DND-41 (cell line): ENCODE data around the gene LYPD3.

Experiments
- ATAC-seq: fragments of 200-7000 bp; cut with Tn5 transposase; 3 replicates; pipeline ENCODE4 v1.9.1; 2021; ENCODE audit warnings: low read depth; ENCODE audit not compliant: insufficient read depth
- DNase-seq: peaks from one replicate; pipeline ENCODE4 v3.0.0-alpha.2; 2020
- H2AFZ ChIP-seq: 2 replicates; pipeline ENCODE4 v1.6.0; 2012; ENCODE audit warnings: low read depth, low read length
- H3K27ac ChIP-seq: 2 replicates; pipeline ENCODE4 v1.5.1; 2012; ENCODE audit warnings: low read length, inconsistent platforms
- H3K27me3 ChIP-seq: fragments of 200-600 bp; sonication (generic); 2 replicates; pipeline ENCODE4 v1.6.0; 2012; ENCODE audit warnings: low read length, mild to moderate bottlenecking, inconsistent platforms; ENCODE audit not compliant: insufficient read depth, poor library complexity
- H3K36me3 ChIP-seq: 2 replicates; pipeline ENCODE4 v1.5.1; 2012; ENCODE audit warnings: low read length, inconsistent platforms; ENCODE audit not compliant: insufficient read depth
- H3K4me1 ChIP-seq: 2 replicates; pipeline ENCODE4 v1.5.1; 2012; ENCODE audit warnings: mild to moderate bottlenecking, low read length; ENCODE audit not compliant: insufficient read depth
- H3K4me2 ChIP-seq: 2 replicates; pipeline ENCODE4 v1.6.0; 2012; ENCODE audit warnings: mild to moderate bottlenecking, moderate library complexity, low read length, inconsistent platforms; ENCODE audit not compliant: insufficient read depth
- H3K4me3 ChIP-seq, 2 experiments: fragments of 200-600 bp in 1 of 2; shearing (Covaris generic) in 1 of 2; 2 replicates each; pipeline ENCODE4 v1.5.1; 2012 to 2016; ENCODE audit warnings: inconsistent platforms in 2 of 2, low read length in 2 of 2, mild to moderate bottlenecking in 2 of 2, low read depth in 1 of 2, moderate library complexity in 1 of 2
- H3K79me2 ChIP-seq: 2 replicates; pipeline ENCODE4 v1.6.0; 2012; ENCODE audit warnings: low read length, inconsistent platforms; ENCODE audit not compliant: insufficient read depth
- H3K9ac ChIP-seq: 2 replicates; pipeline ENCODE4 v1.6.0; 2012; ENCODE audit warnings: low read depth, mild to moderate bottlenecking, inconsistent platforms, low read length, moderate library complexity
- H3K9me3 ChIP-seq: 2 replicates; pipeline ENCODE4 v1.5.1; 2012; ENCODE audit warnings: low read length, moderate library complexity, mild to moderate bottlenecking, inconsistent platforms; ENCODE audit not compliant: insufficient read depth, severe bottlenecking
- H4K20me1 ChIP-seq: 2 replicates; pipeline ENCODE4 v1.6.0; 2012; ENCODE audit warnings: low read length; ENCODE audit not compliant: insufficient read depth
- CTCF ChIP-seq: IDR thresholded peaks from 2 replicates; pipeline ENCODE4 v1.5.1; 2012; ENCODE audit warnings: borderline replicate concordance, low read length, moderate library complexity, mild to moderate bottlenecking; ENCODE audit not compliant: poor library complexity, severe bottlenecking; ENCODE audit errors: extremely low read depth
- EZH2 ChIP-seq: IDR thresholded peaks from 3 replicates; pipeline ENCODE4 v1.6.1; 2012; ENCODE audit warnings: borderline replicate concordance, low read depth, mild to moderate bottlenecking, moderate library complexity, low read length, inconsistent platforms; ENCODE audit not compliant: severe bottlenecking

The LYPD3 gene

GRCh38 chr19:43496960-43497359 lies 31.6 kb upstream of the LYPD3 start:
- no peak for TF ChIP-seq EZH2
- TF ChIP-seq CTCF = no peak
- Histone ChIP-seq H3K79me2 (no peaks in the 10 kb centered on the region), H3K9me3 (no peaks in the 10 kb centered on the region), H4K20me1 (no peaks in the 10 kb centered on the region), H3K9ac (no peak overlapping the region), H3K27ac (no peak overlapping the region), H3K4me1 (no peaks in the 10 kb centered on the region), H3K4me3 (no peak overlapping the region), H3K36me3 (peaks cover 7% of the 10 kb centered on the region), H2AFZ (no peak overlapping the region), H3K4me2 (no peak overlapping the region), H3K27me3 (no peaks in the 10 kb centered on the region)
- DNase-seq (no peak), ATAC-seq (no peak)

- H2AFZ ChIP-seq = no peak overlapping the region
- no peaks in the 10 kb centered on the region for H3K27me3 ChIP-seq
- H3K9ac ChIP-seq = no peak overlapping the region
- H3K4me1 ChIP-seq = no peaks in the 10 kb centered on the region
- H3K27ac ChIP-seq = no peak overlapping the region
- no peak for TF ChIP-seq EZH2
- no peak for TF ChIP-seq CTCF
- ATAC-seq (no peak), DNase-seq (no peak)
- no peak overlapping the region for H3K4me2 ChIP-seq
- H3K36me3 ChIP-seq = peaks cover 7% of the 10 kb centered on the region
- no peaks in the 10 kb centered on the region for H4K20me1 ChIP-seq
- no peaks in the 10 kb centered on the region for H3K9me3 ChIP-seq
- H3K4me3 ChIP-seq = no peak overlapping the region
- H3K79me2 ChIP-seq = no peaks in the 10 kb centered on the region
These were observed 29.7 kb upstream of the LYPD3 start for GRCh38 chr19:43495082-43495481.

- Histone ChIP-seq H3K36me3 (peaks cover 4% of the 10 kb centered on the region; the same call in 1 of the 2 replicates), H3K9me3 (no peaks in the 10 kb centered on the region), H3K27me3 (no peaks in the 10 kb centered on the region), H3K4me3 (no peak overlapping the region), H3K27ac (no peak overlapping the region), H2AFZ (no peak overlapping the region), H3K4me2 (no peak overlapping the region), H3K9ac (no peak overlapping the region), H4K20me1 (no peaks in the 10 kb centered on the region), H3K79me2 (no peaks in the 10 kb centered on the region), H3K4me1 (no peaks in the 10 kb centered on the region)
- DNase-seq = no peak
- ATAC-seq = no peak
- TF ChIP-seq CTCF (no peak), EZH2 (no peak)
These were observed 25.4 kb upstream of the LYPD3 start for GRCh38 chr19:43490759-43491158.

- H3K4me3 ChIP-seq = no peak overlapping the region
- H3K9me3 ChIP-seq = no peaks in the 10 kb centered on the region
- H4K20me1 ChIP-seq = no peaks in the 10 kb centered on the region
- H3K36me3 ChIP-seq = no peaks in the 10 kb centered on the region
- no peaks in the 10 kb centered on the region for H3K79me2 ChIP-seq
- ATAC-seq (no peak), DNase-seq (no peak)
- no peaks in the 10 kb centered on the region for H3K27me3 ChIP-seq
- no peak overlapping the region for H3K4me2 ChIP-seq
- H3K27ac ChIP-seq = no peak overlapping the region
- no peak overlapping the region for H2AFZ ChIP-seq
- no peak for TF ChIP-seq CTCF
- TF ChIP-seq EZH2 = no peak
- H3K4me1 ChIP-seq = no peaks in the 10 kb centered on the region
- H3K9ac ChIP-seq = no peak overlapping the region
These were observed 24.7 kb upstream of the LYPD3 start for GRCh38 chr19:43489979-43490599.
